AG10803 (cell line): ENCODE measurements around the gene EPS8.

ENCODE experiments used
- DNase-seq: peaks from one replicate; pipeline ENCODE4 v3.0.0; 2010; ENCODE audit warnings: low read depth
- H3K4me3 ChIP-seq: 2 replicates; pipeline ENCODE4 v1.5.1; 2011; ENCODE audit warnings: mild to moderate bottlenecking, low read length, control low read depth
- TF ChIP-seq, protein P1 (sequence below): conservative IDR thresholded peaks from 2 replicates; pipeline ENCODE4 v1.5.1; 2011; ENCODE audit warnings: mild to moderate bottlenecking, low read length, control low read depth, inconsistent platforms

EPS8 gene

DNA sequence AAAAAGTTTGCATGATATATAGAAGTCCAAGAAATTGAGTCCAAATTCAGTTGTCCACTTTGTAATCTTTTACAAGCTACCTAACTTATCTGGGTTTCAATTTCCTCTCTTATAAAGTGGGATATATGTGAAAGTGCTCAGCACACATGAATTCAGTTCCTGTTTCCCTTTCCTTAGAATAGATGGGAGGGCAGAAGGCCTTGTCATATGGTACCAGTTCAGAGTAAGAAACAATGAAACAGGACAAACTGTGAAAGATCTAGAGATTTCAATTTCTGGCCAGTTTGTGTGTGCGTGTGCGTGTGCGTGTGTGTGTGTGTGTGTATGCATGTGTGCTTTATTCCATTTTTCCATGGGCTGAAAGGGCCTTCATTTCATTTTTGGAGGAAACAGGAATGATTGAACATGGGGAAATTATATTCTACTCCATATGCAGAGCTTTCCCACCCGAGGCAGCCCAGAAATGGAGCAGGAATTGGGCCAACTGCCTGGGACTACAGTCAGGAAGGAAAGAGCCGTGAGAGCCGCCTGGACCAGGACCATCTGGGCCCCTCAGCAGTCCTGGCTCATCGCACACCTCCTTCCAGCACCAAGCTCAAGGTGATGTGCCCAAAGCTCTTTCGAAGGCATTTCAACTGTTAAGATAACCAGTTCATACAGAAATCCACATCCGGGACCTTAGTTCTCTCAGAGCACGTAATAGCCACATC lies 183.2 kb downstream of the EPS8 start:
- TF ChIP-seq, protein P1, sequence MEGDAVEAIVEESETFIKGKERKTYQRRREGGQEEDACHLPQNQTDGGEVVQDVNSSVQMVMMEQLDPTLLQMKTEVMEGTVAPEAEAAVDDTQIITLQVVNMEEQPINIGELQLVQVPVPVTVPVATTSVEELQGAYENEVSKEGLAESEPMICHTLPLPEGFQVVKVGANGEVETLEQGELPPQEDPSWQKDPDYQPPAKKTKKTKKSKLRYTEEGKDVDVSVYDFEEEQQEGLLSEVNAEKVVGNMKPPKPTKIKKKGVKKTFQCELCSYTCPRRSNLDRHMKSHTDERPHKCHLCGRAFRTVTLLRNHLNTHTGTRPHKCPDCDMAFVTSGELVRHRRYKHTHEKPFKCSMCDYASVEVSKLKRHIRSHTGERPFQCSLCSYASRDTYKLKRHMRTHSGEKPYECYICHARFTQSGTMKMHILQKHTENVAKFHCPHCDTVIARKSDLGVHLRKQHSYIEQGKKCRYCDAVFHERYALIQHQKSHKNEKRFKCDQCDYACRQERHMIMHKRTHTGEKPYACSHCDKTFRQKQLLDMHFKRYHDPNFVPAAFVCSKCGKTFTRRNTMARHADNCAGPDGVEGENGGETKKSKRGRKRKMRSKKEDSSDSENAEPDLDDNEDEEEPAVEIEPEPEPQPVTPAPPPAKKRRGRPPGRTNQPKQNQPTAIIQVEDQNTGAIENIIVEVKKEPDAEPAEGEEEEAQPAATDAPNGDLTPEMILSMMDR = no peak
- H3K4me3 ChIP-seq = no peak overlapping the region
- DNase-seq = no peak

DNA sequence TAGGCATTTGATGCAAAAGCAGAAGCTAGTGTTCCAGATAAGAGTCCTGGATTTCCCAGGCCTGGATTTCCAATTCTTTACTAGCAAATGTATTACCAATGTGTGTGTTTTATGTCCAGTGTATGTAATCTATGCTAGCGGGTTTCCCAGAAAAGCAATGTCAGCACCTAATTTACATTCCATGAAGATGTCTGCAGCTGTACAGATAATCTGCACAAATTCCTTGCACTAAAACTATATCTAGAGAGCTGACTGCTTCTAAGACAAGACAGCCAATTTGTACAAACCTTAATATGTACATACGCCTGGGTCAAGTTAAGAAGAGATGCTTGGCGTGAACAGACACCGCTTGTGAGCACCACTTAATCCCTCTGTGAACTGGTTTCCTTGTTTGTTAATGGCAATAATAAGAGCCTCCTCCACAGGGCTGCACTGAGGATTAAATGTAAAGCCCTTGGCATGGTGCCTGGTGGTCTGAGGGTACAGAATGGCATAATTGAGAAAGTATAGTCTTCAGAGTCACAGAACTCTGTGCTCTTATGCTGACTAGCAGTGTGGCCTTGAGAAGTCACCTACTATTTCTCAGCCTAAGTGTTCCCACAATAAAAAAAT lies 185.6 kb downstream of the EPS8 start:
- H3K4me3 ChIP-seq = no peak overlapping the region
- no peak for DNase-seq
- TF ChIP-seq, protein P1 = no peak

DNA sequence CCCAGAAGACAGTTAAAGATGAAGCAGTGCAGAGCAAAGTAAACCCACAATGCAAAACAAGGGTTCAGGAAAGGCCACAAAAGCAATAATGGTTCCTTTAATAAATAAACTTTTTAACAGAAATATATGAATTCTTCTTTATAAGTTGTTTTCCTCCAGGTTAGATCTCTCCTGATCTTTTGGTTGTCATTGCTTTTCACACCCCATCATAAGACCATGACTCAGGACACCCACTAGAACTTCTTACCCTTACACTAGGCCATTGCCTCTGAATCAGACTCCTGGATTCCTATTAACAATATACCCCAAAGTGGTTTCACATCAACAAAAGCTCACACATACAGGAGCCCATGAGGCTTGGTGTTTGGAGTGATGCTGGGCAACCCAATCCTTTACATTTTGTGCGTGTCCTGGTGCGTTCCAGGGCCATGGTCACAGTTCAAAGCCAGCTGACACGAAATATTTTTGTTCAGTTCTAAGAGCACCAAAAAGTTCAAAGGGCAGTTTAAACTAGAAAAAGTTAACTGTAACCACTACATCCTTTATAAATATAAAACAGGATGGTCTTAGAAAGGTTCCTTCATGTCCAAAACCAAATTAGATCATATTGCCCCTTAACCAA lies 187.0 kb downstream of the EPS8 start:
- no peak overlapping the region for H3K4me3 ChIP-seq

DNA sequence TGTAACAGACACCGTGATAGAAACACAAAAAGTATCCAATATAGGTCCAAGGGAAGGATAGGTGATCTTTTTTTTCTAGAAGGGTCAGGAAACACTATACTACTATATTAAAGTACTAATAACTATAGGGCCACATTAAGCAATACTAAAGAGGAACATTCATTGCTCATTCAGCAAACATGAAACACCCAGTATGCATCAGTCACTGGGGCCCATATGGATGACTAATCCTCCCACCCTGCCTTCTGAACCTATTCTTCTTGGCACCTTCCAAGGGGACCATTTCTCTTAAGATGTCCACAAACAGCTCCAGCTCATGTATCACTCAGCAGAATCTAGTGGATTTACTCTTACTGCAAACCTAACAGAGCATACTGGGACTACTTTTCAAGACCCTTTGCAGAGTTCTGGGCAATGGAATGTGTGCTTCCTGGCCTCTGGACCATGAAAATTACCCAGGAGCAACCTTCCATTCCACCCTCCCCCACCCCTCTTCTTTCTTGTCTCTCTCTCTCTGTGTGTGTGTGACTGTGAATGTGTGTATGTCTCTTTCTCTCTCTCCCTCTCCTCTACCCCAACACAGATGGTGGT lies 187.9 kb downstream of the EPS8 start:
- peak; percentile 68 for DNase-seq
- no peak overlapping the region for H3K4me3 ChIP-seq
- TF ChIP-seq, protein P1 = no peak

More for the DNA sequence above, 187.0 kb downstream of the EPS8 start:
- TF ChIP-seq, protein P1 = no peak
- DNase-seq = no peak

DNA sequence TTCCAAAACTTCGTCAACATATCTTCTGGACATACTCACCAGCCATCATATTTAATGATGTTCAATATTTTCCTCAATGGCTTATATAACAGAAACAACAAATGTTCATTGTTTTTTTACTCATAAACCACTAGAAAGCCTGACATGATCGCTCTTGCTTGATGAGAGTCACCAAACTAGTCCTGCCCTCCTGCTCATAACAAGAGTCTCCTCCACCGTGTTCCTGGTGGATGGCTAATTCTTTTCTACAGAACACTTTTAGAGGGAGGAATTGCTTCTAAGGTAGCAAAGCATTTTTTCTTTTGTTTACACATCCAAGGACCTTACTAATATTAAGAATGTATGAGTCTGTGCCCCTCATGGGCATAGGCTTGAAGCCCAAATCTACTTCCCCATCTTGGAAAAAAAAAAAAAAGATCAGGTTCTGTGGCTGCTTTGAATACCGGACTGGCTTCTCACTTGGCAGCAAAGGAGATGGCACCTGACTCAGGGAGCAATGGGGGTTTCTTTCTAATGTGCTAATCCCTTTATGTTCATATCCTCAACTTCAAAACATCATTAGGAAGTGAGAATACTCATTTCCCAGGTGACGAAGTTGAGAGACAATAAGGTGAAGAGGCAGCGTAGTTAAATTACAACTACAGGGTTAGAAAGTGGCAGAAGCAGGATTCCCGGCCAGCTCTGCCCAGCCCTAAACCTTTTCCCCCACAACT lies 188.8 kb downstream of the EPS8 start:
- TF ChIP-seq, protein P1 = no peak
- no peak for DNase-seq
- H3K4me3 ChIP-seq = no peak overlapping the region

DNA sequence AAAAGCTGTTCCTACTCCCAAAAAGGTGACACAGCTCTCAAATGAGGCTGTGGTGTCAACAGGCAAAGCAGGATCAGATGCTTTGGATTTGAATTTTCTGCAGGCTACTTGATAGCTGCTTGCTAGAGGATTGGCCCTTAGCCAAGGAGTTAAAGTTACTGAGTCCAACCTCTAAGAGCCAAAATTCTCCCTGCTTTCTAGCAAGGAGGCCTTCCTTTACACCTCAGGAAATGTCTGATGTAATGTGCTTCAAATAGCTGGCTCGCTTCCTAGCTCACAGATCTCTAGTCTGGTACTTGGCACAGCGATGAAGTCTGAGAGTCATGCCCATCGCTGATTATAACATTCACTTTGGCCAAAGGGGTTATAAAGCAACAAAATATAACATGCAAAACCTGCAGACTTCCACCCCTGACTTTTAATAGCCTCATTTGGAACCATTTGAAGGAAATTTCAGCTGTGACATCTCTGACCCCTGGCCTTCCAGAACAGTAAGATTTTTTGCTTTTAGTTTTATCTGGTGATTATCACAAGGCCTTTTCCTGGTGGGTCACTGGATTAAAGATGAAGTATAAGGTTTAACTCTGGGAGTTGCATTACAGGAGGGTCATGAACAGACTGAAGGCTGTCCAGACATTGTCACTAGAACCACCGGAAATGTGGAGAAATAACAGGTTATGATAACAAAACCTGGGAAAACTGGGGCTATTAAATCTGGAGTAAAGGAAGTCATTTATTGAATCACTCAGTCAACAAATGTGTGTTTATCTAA lies 189.7 kb downstream of the EPS8 start:
- no peak overlapping the region for H3K4me3 ChIP-seq
- TF ChIP-seq, protein P1 = no peak
- peak; percentile 77 for DNase-seq
